Progenitor cell of endocrine pancreas (in vitro differentiated cells): ENCODE data around the gene MAD1L1. TPM values are rescaled to one million over a fixed set of nuclear protein-coding genes. Genes with fewer than 3 reads are reported as not detected.

ENCODE experiments used
- DNase-seq: peaks from one replicate; pipeline ENCODE4 v3.0.0; 2021; ENCODE audit warnings: low spot score; ENCODE audit not compliant: unreplicated experiment
- H3K27ac Mint-ChIP-seq: 2 replicates; pipeline ENCODE4 v1.8.0; 2021; ENCODE audit warnings: mild to moderate bottlenecking, moderate library complexity, mixed read lengths
- H3K27me3 Mint-ChIP-seq: 2 replicates; pipeline ENCODE4 v1.8.0; 2021; ENCODE audit warnings: mixed read lengths
- H3K36me3 Mint-ChIP-seq: 2 replicates; pipeline ENCODE4 v1.8.0; 2022; ENCODE audit warnings: mixed read lengths; ENCODE audit not compliant: insufficient read depth
- H3K4me1 Mint-ChIP-seq: 2 replicates; pipeline ENCODE4 v1.8.0; 2021; ENCODE audit warnings: low read depth, mixed read lengths
- H3K4me3 Mint-ChIP-seq: 2 replicates; pipeline ENCODE4 v1.8.0; 2021; ENCODE audit warnings: low read depth, mild to moderate bottlenecking, moderate library complexity, mixed read lengths
- H3K9me3 Mint-ChIP-seq: 2 replicates; pipeline ENCODE4 v1.8.0; 2021; ENCODE audit warnings: low read depth, mixed read lengths
- total RNA-seq: library from RNA; stranded (reverse); gene quantifications from 2 replicates; pipeline ENCODE4 v1.2.1, GENCODE V29; 2021
- TF ChIP-seq, protein P1 (sequence below): fragments of 200-600 bp; sonication (generic); IDR thresholded peaks from one replicate; pipeline ENCODE4 v1.5.0; 2021; ENCODE audit warnings: antibody characterized with exemption, mild to moderate bottlenecking; ENCODE audit not compliant: unreplicated experiment

Gene MAD1L1
- total RNA-seq, 1 donor from 2014 or later, result 49.8 TPM

DNA sequence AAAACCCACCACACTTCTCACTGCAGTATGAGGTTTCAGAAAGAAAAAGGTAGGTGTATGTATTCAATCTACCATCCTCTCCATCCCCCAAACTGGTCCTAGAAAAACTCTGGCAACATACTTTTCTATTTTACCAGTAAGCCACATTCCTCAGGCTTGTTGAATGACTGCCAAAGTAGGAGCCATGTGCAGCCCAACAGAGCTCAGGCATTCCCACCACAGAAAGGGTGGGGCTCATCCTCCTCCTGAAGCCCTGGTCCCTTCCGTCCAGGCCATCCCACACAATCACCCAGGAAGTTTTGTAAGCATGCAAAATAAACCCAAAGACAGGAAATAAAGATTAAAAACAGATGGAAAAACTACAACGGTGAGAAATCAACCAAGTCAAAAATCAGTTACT lies 57.2 kb downstream of the MAD1L1 start:
- DNase-seq, result no peak
- Mint-ChIP-seq H3K4me1 (no peaks in the 10 kb centered on the region), H3K27me3 (no peaks in the 10 kb centered on the region), H3K4me3 (no peak overlapping the region), H3K9me3 (no peaks in the 10 kb centered on the region), H3K36me3 (peaks cover 12% of the 10 kb centered on the region), H3K27ac (no peak overlapping the region)
- TF ChIP-seq, protein P1, sequence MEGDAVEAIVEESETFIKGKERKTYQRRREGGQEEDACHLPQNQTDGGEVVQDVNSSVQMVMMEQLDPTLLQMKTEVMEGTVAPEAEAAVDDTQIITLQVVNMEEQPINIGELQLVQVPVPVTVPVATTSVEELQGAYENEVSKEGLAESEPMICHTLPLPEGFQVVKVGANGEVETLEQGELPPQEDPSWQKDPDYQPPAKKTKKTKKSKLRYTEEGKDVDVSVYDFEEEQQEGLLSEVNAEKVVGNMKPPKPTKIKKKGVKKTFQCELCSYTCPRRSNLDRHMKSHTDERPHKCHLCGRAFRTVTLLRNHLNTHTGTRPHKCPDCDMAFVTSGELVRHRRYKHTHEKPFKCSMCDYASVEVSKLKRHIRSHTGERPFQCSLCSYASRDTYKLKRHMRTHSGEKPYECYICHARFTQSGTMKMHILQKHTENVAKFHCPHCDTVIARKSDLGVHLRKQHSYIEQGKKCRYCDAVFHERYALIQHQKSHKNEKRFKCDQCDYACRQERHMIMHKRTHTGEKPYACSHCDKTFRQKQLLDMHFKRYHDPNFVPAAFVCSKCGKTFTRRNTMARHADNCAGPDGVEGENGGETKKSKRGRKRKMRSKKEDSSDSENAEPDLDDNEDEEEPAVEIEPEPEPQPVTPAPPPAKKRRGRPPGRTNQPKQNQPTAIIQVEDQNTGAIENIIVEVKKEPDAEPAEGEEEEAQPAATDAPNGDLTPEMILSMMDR, result no peak

DNA sequence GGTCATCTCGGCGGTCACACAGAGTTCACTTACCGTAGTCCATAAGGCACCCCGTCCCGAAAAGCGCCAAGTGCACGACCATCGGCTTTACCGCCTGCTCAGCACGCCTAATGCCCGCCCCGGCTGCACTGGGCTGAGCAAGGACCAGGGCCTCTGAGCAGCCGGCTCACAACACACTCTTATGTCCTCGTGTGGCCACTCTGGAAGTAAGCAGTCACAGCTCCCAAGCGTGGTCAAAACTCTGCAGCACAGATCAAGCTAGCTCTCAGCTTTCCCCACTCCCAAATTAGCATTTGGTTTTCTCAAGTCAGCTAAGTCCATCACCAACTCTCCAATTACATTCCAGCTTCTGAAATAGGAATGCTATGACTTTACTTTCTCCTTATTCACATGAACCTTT lies 57.7 kb downstream of the MAD1L1 start:
- no peak for DNase-seq
- no peak overlapping the region for H3K27ac Mint-ChIP-seq
- no peaks in the 10 kb centered on the region for H3K27me3 Mint-ChIP-seq
- TF ChIP-seq, protein P1, result no peak
- peaks cover 14% of the 10 kb centered on the region for H3K36me3 Mint-ChIP-seq
- no peaks in the 10 kb centered on the region for H3K9me3 Mint-ChIP-seq
- H3K4me1 Mint-ChIP-seq, result no peaks in the 10 kb centered on the region
- no peak overlapping the region for H3K4me3 Mint-ChIP-seq

DNA sequence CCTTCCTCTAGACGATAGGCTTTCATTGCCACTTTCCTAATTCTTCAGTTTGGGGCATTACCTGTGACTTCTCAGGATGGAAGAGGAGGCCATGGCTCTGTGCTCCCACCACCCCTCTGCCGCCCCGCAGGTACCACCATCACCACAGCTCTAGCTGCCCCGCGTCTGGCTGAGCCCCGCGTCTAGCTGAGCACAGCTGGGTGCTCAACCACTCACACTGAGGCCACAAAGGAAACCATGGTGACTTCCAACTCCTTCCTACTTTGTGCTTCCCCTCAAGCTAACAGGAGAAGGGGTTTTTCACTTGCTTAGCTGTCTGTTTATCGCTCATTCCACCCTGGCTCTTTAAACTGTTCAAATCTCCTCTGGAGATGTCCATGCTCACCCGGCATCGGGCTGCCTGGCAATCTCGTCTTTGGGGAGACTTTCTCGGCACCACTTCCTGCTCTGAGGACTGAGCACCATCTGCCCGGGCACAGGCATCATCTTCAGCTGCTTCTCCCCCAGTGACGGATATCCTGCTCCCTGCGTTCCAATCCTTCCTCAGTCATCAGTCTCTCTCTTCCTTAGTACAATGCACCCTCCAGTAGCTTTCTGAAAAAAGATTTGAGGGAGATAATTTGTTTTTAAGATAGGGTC lies 59.4 kb downstream of the MAD1L1 start:
- Mint-ChIP-seq H3K27me3 (no peaks in the 10 kb centered on the region), H3K9me3 (no peaks in the 10 kb centered on the region), H3K4me3 (no peak overlapping the region)

DNA sequence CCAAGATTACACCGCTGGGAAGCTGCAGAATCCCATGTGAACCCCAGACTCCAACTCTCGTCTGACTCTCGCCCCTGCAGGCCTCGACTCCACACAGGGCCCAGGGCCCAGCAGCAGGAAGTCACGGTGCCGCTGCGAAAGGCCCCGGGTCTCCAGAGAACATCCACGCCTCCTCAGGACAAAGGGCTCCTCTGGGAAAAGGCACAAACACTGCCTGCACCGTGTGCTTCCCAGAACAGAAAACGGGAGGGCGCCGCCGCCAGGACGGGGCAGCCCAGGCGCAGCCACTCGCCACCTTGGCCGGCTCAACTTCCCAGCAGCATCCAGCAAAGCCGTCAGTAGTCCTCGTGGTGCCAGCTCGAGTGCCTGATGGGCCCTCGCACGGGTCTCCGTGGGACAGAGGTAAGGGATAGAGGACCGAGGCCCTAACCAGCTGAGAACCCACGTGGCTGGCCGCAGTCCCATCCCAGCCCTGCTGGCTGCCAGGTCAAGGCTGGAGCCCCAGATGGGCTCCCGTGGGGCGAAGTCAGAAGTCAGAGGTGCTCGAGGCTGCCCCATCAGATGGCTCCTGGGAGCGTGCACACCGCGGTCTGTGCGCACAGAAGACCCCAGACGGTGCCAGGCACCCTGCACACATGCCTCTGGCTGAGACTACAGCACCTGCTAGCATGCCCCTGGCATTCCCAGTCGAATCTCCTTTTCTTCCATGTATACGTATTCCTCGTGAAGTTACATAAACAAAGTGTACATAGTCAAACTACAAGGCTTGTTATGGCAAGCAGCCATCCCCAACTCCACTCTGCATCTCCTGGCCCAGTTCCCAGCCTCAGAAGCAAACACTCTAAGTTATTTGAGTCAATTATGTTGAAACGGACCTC lies 60.2 kb downstream of the MAD1L1 start:
- DNase-seq, result no peak
- Mint-ChIP-seq H3K27me3 (no peaks in the 10 kb centered on the region), H3K4me1 (no peaks in the 10 kb centered on the region), H3K9me3 (no peaks in the 10 kb centered on the region), H3K4me3 (no peak overlapping the region), H3K27ac (no peak overlapping the region), H3K36me3 (peaks cover 18% of the 10 kb centered on the region)
- TF ChIP-seq, protein P1, result no peak

More for the DNA sequence above, 59.4 kb downstream of the MAD1L1 start:
- Mint-ChIP-seq H3K27ac (no peak overlapping the region), H3K4me1 (no peaks in the 10 kb centered on the region), H3K36me3 (peaks cover 18% of the 10 kb centered on the region)
- TF ChIP-seq, protein P1, result no peak
- no peak for DNase-seq

DNA sequence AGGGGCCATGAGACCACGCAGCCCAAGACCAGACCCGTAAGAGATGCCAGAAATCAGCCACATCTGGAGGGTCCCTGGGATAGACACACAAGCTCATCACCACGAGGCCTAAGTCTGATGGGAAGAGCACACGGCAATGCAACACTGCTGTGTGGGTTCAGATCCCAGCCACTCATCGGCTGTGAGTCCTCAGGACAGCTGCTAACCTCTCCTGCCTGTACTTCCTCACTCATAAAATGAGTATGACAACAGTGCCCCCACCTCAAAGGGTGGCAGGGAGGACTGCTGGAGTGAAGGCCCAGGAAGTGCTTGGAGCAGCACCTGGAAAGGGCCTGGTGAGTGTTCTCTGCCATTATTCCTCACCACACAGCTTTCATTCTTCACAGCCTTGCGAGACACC lies 60.9 kb downstream of the MAD1L1 start:
- no peak for DNase-seq
- Mint-ChIP-seq H3K4me3 (no peak overlapping the region), H3K9me3 (no peaks in the 10 kb centered on the region), H3K27ac (no peak overlapping the region), H3K4me1 (no peaks in the 10 kb centered on the region), H3K27me3 (no peaks in the 10 kb centered on the region), H3K36me3 (peaks cover 19% of the 10 kb centered on the region)
- TF ChIP-seq, protein P1, result no peak
